Naive thymus-derived CD4-positive, alpha-beta T cell (primary cell): ENCODE results near the gene PTPRJ. TPM values are rescaled to one million over a fixed set of nuclear protein-coding genes. Genes with fewer than 3 reads are reported as not detected.
A peak's percentile ranks its signal among the peaks of the same experiment; 100 is the strongest.

Source experiments
- ATAC-seq: fragments of 150-1000 bp; cut with Tn5 transposase; 2 replicates; pipeline ENCODE4 v1.10.0; 2021; ENCODE audit warnings: mild to moderate bottlenecking, moderate library complexity
- CTCF ChIA-PET: fragments of 350-600 bp; sonication (Branson Sonifier 250); formaldehyde crosslinking; loops from one replicate; lab custom pipeline; 2021; ENCODE audit warnings: antibody characterized with exemption; lab: Charles Lee
- POLR2A ChIA-PET: fragments of 350-600 bp; sonication (Branson Sonifier 250); formaldehyde crosslinking; loops from one replicate; lab custom pipeline; 2021; ENCODE audit warnings: antibody characterized with exemption, inconsistent platforms; lab: Charles Lee
- DNase-seq, 9 donors: peaks; one replicate each; pipeline versions ENCODE4 v3.0.0 to v3.0.0-alpha.2; 2020 to 2022; ENCODE audit warnings: mixed read lengths in 1 of 9
- H3K27ac ChIP-seq: one replicate; pipeline ENCODE4 v1.7.0; 2013; ENCODE audit warnings: mild to moderate bottlenecking, low read depth, low read length, moderate library complexity
- H3K27me3 ChIP-seq, 2 donors: one replicate each; pipeline ENCODE4 v1.7.0; 2013; ENCODE audit warnings: low read length in 2 of 2, mild to moderate bottlenecking in 2 of 2, moderate library complexity in 2 of 2; ENCODE audit not compliant: control insufficient read depth in 2 of 2, insufficient read depth in 2 of 2
- H3K36me3 ChIP-seq, 3 experiments: 1 replicate in 2 of 3; 2 replicates in 1 of 3; pipeline ENCODE4 v1.7.0; 2013; ENCODE audit warnings: low read length in 3 of 3, mild to moderate bottlenecking in 3 of 3, moderate library complexity in 1 of 3; ENCODE audit not compliant: insufficient read depth in 3 of 3, control insufficient read depth in 2 of 3
- H3K4me1 ChIP-seq, 2 donors: one replicate each; pipeline ENCODE4 v1.7.0; 2013; ENCODE audit warnings: low read length in 2 of 2, mild to moderate bottlenecking in 2 of 2, moderate library complexity in 1 of 2; ENCODE audit not compliant: control insufficient read depth in 2 of 2, insufficient read depth in 2 of 2
- H3K4me3 ChIP-seq: 2 replicates; pipeline ENCODE4 v1.7.0; 2013; ENCODE audit warnings: mild to moderate bottlenecking, low read length
- H3K9me3 ChIP-seq, 3 experiments: 1 replicate in 2 of 3; 2 replicates in 1 of 3; pipeline ENCODE4 v1.7.0; 2013; ENCODE audit warnings: low read length in 3 of 3; ENCODE audit not compliant: control insufficient read depth in 2 of 3
- H3K27ac Mint-ChIP-seq, 9 donors: one replicate each; pipeline ENCODE4 v1.8.0; 2020 to 2022; ENCODE audit warnings: mixed read lengths in 9 of 9, mild to moderate bottlenecking in 8 of 9, moderate library complexity in 5 of 9, inconsistent platforms in 2 of 9
- H3K27me3 Mint-ChIP-seq, 5 donors: one replicate each; pipeline ENCODE4 v1.8.0; 2021 to 2022; ENCODE audit warnings: mixed read lengths in 5 of 5, mild to moderate bottlenecking in 1 of 5
- H3K36me3 Mint-ChIP-seq, 5 donors: one replicate each; pipeline ENCODE4 v1.8.0; 2020 to 2022; ENCODE audit warnings: mixed read lengths in 5 of 5, mild to moderate bottlenecking in 3 of 5, inconsistent platforms in 1 of 5
- H3K4me1 Mint-ChIP-seq, 7 donors: one replicate each; pipeline ENCODE4 v1.8.0; 2020 to 2022; ENCODE audit warnings: mixed read lengths in 7 of 7, mild to moderate bottlenecking in 3 of 7, inconsistent platforms in 1 of 7
- H3K4me3 Mint-ChIP-seq, 10 donors: one replicate each; pipeline ENCODE4 v1.8.0; 2020 to 2022; ENCODE audit warnings: mild to moderate bottlenecking in 10 of 10, mixed read lengths in 10 of 10, moderate library complexity in 6 of 10, inconsistent platforms in 2 of 10
- H3K9me3 Mint-ChIP-seq, 11 donors: one replicate each; pipeline ENCODE4 v1.8.0; 2020 to 2022; ENCODE audit warnings: mixed read lengths in 11 of 11, mild to moderate bottlenecking in 4 of 11, inconsistent platforms in 1 of 11, moderate library complexity in 1 of 11
- intact Hi-C, 2 donors: fragments of 100-400 bp; cut with micrococcal nuclease; formaldehyde crosslinking; loops; one replicate each; pipeline ENCODE4 v1.15.1; 2023
- polyA plus RNA-seq, 2 donors: library from polyadenylated mRNA; unstranded; fragments of 300-500 nt; fragmentation: Illumina TruSeq; gene quantifications; one replicate each; pipeline ENCODE4 v1.2.3, GENCODE V29; 2021
- total RNA-seq, 6 experiments: library from RNA in 5 of 6; stranded (reverse) in 5 of 6; gene quantifications; 1 replicate in 5 of 6; 2 replicates in 1 of 6; pipeline ENCODE4 v1.2.3 and lab custom pipeline; 2021 to 2026

The PTPRJ gene
- total and polyA plus RNA-seq, 7 experiments from 2014 or later, result 7.0 to 82.3 (median 46.7) TPM

DNA sequence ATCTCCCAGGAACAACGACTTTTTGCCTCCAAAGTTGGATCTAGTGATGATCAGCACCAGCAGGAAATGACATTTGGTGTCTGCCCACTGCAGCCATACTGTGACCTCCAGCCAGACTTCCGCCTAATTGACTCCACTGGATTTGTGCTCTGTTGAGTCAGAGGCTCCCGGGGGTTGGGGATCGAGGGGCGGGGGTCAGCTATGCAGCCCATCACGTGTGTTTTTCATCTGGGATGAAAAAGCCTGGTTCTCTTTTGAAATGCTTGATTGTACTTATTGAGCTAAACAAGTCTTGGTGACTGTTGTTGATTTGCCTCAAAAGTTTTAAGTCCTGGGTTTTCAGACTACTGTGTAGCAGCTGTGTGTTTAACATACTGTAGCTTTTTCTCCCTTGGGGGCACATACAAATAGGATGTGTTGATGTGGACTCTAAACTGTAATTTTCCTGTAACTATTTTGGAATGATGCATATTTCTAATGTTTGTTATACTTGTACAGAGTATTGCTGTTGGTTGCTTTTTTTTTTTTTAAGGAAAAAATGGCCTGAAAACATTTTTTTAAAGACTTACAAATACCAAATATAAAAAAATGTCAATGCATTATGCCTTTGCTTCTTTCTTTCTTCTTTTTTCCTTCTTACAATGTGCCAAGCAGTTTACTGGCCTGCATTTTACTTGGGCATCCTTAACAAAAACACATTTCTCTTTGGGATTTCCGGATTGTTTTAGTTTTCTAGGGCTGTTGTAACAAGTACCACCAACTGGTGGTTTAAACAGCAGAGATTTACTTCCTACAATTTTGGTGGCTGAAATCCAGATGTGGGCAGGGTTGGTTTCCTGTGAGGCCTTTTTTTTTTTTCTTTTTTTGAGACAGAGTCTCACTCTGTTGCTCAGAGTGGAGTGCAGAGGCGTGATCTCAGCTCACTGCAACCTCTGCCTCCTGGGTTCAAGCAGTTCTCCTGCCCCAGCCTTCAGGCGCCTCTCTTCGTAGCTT is 190.2 kb downstream of the PTPRJ start:
- Mint-ChIP-seq H3K27ac (peak overlapping the region in 7 of 9 donors; percentile 51 to 87 (median 81)), H3K4me1 (peaks cover 23 to 43% (median 34%) of the 10 kb centered on the region in 7 donors), H3K4me3 (peak overlapping the region in 2 of 10 donors; percentile 18 to 21), H3K36me3 (peaks cover 0 to 27% (median 22%) of the 10 kb centered on the region in 5 donors), H3K27me3 (no peaks in the 10 kb centered on the region), H3K9me3 (peaks cover 0 to 2% (median 0%) of the 10 kb centered on the region in 11 donors)
- ATAC-seq (no peak), DNase-seq (peak in 3 of 9 donors; percentile 6 to 13 (median 8))
- Histone ChIP-seq H3K4me3 (no peak overlapping the region), H3K9me3 (no peaks in the 10 kb centered on the region), H3K4me1 (peaks cover 0 to 4% of the 10 kb centered on the region in 2 donors), H3K27me3 (no peaks in the 10 kb centered on the region), H3K27ac (no peak overlapping the region), H3K36me3 (peaks cover 0 to 26% (median 6%) of the 10 kb centered on the region in 3 experiments)
- intact Hi-C loops, result loop anchor here (5.0 to 10.0 kb wide), 2 partner anchors 1357 to 1824 kb away; no protein-coding TSS in a partner anchor
- CTCF ChIA-PET, result interaction anchor here (0.7 kb wide), 2 partner anchors 107 to 1783 kb away, joined by 3 read pairs; no protein-coding TSS in a partner anchor
- POLR2A ChIA-PET, result interaction anchor here (0.6 kb wide), 1 partner anchor 397 kb away, joined by 4 read pairs; no protein-coding TSS in a partner anchor

DNA sequence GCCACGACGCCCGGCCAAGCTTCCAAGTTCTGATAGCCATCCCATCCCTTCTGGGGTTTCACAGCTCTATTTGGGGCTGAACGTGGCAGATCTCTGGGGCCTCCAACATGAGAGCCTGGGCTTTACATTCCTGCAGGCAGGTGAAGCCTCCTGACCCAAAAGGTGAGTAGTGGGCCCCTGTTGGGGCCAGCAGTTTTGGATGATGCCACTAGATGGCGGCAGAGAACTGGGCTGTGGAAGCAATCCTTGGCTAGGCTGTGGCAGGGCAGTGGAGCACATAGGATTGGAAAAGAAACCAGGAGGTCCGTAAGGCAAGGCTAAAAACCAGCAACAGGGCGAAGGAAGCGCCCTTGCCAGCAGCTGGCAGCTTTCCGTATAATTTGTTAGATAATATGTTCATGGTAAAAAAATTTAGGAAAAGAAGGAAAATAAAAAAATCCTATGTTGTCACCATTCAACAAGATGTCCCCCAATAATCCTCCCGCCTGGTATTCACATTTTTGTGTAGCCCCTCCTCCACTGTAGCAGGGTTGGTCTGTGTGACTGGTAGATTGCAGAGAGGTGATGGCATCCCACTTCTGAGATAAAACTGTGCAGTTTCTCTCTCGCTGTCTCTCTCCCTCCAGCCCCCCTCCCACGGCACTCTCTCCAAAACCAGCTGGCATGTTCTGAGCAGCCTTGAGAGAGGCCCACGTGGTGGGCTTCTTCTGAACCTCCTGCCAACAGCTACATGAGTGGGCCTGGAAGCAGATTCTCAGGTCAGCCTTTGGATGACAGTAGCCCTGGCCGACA is 192.7 kb downstream of the PTPRJ start:
- POLR2A ChIA-PET, result no interaction called here
- H3K27ac Mint-ChIP-seq, result peak overlapping the region in 4 of 9 donors; percentile 26 to 63 (median 46)
- DNase-seq, result peak; percentile 27 to 68 (median 49)
- no peak overlapping the region for H3K27ac ChIP-seq
- H3K9me3 Mint-ChIP-seq, result peaks cover 0 to 2% (median 0%) of the 10 kb centered on the region in 11 donors
- intact Hi-C loops, result loop anchor here (1.0 to 10.0 kb wide), 4 partner anchors 134 to 1822 kb away; partner anchors contain the start of gene OR4S1 (in 1 of the 2)
- peaks cover 0 to 4% of the 10 kb centered on the region in 2 donors for H3K4me1 ChIP-seq
- no peaks in the 10 kb centered on the region for H3K9me3 ChIP-seq
- CTCF ChIA-PET, result interaction anchor here (0.6 to 1.6 kb wide), 4 partner anchors 8 to 1332 kb away, joined by 3 to 4 read pairs (median 3); no protein-coding TSS in a partner anchor
- peak; percentile 80 for ATAC-seq
- H3K27me3 ChIP-seq, result no peaks in the 10 kb centered on the region
- H3K27me3 Mint-ChIP-seq, result no peaks in the 10 kb centered on the region
- peaks cover 0 to 7% (median 0%) of the 10 kb centered on the region in 3 experiments for H3K36me3 ChIP-seq
- H3K4me3 Mint-ChIP-seq, result peak overlapping the region in 1 of 10 donors; percentile 35
- peaks cover 23 to 43% (median 35%) of the 10 kb centered on the region in 7 donors for H3K4me1 Mint-ChIP-seq
- no peak overlapping the region for H3K4me3 ChIP-seq
- H3K36me3 Mint-ChIP-seq, result peaks cover 0 to 9% (median 6%) of the 10 kb centered on the region in 5 donors

DNA sequence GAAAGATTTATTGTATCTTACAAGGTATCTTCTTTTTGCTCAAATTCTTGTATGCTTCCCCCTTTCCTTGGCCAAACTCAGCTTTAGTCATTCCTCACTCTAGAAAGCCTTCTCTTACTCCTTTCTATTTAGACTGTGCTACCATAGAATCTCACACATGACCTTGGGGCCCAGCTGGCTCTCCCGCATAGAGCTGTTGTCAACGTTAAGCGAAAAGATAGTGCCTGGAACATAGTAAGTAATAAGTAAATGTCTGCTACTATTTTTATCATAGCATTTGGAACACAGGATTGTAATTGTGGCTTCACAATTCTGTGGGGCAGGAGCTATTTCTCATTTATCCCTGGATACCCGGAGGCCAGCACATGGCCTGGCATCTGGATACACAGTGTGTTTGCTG is 197.3 kb downstream of the PTPRJ start:
- Histone ChIP-seq H3K4me1 (no peaks in the 10 kb centered on the region), H3K36me3 (no peaks in the 10 kb centered on the region), H3K27me3 (no peaks in the 10 kb centered on the region), H3K4me3 (no peak overlapping the region), H3K9me3 (no peaks in the 10 kb centered on the region), H3K27ac (no peak overlapping the region)
- POLR2A ChIA-PET, result no interaction called here
- H3K27ac Mint-ChIP-seq, result peak overlapping the region in 1 of 9 donors; percentile 21
- DNase-seq (no peak), ATAC-seq (no peak)
- no peak overlapping the region for H3K4me3 Mint-ChIP-seq
- intact Hi-C loops, result loop anchor here in 1 of 2 donors (10.0 kb wide), 1 partner anchor 1817 kb away; no protein-coding TSS in a partner anchor
- peaks cover 0 to 3% (median 0%) of the 10 kb centered on the region in 5 donors for H3K36me3 Mint-ChIP-seq
- CTCF ChIA-PET, result no interaction called here
- H3K4me1 Mint-ChIP-seq, result peaks cover 5 to 15% (median 9%) of the 10 kb centered on the region in 7 donors
- no peaks in the 10 kb centered on the region for H3K9me3 Mint-ChIP-seq
- peaks cover 0 to 7% (median 0%) of the 10 kb centered on the region in 5 donors for H3K27me3 Mint-ChIP-seq

DNA sequence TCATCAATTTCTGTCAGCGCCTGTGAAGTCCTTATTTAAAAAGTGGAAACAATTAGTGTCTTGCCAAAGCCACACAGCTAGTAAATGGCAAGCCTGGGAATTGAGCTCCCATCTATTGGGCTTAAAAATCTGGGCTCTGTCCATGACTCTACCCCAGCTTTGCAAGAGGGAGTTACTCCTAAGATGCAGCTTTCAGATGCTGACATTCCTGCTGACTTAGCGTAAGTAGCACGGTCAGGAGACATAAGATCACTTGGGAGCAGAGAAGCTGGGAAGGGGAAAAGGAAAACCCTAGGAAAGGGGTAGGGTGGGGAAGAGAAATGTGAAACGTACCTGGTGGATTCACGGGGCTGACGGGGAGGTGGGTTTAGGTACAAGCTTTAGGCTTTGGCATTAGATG is 200.3 kb downstream of the PTPRJ start:
- Histone ChIP-seq H3K9me3 (no peaks in the 10 kb centered on the region), H3K27me3 (no peaks in the 10 kb centered on the region), H3K36me3 (no peaks in the 10 kb centered on the region), H3K27ac (no peak overlapping the region), H3K4me3 (no peak overlapping the region), H3K4me1 (no peaks in the 10 kb centered on the region)
- H3K4me1 Mint-ChIP-seq, result peaks cover 0 to 5% (median 0%) of the 10 kb centered on the region in 7 donors
- H3K36me3 Mint-ChIP-seq, result peaks cover 0 to 2% (median 0%) of the 10 kb centered on the region in 5 donors
- H3K27ac Mint-ChIP-seq, result no peak overlapping the region
- H3K4me3 Mint-ChIP-seq, result no peak overlapping the region
- intact Hi-C loops, result no loop called here
- CTCF ChIA-PET, result no interaction called here
- DNase-seq (no peak), ATAC-seq (no peak)
- peaks cover 0 to 5% (median 0%) of the 10 kb centered on the region in 11 donors for H3K9me3 Mint-ChIP-seq
- H3K27me3 Mint-ChIP-seq, result peaks cover 0 to 7% (median 0%) of the 10 kb centered on the region in 5 donors
- POLR2A ChIA-PET, result no interaction called here

DNA sequence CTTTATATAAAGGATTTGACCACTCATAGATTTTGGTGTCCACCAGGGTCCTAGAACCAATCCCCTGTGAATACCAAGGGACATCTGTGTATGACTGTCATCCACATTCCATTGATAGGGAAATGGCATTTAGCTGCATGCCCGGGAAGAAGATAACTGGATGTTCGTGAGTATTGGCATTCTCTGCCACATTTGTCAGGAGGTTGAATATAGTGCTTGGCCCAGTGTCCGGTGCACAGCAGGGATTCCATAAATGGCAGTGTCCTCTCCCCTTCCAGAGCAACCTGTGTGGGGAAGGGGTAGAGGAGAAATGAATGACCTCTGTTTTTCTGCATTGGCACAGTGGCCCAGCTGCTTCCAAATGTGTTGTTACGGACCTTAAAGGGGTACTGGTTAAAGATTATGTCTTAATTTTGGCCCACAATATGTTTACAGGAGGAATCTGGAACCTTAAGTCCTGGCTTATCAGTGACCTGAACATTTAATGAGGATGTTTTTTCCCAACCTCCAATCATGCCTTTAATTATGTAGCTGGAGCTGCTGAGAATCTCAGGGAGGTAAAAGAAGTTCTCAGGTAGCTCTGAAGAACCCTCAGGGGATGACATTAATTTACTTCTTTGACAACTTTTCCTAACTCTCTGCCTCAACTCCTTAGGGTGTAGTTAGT is 202.6 kb downstream of the PTPRJ start:
- no peaks in the 10 kb centered on the region for H3K9me3 ChIP-seq
- no peaks in the 10 kb centered on the region for H3K36me3 ChIP-seq
- ATAC-seq (no peak), DNase-seq (no peak)
- H3K36me3 Mint-ChIP-seq, result peaks cover 0 to 8% (median 0%) of the 10 kb centered on the region in 5 donors
- POLR2A ChIA-PET, result interaction anchor here (0.5 kb wide), 1 partner anchor 119 kb away, joined by 5 read pairs; no protein-coding TSS in a partner anchor
- no peak overlapping the region for H3K4me3 Mint-ChIP-seq
- H3K27me3 ChIP-seq, result no peaks in the 10 kb centered on the region
- H3K27ac ChIP-seq, result no peak overlapping the region
- H3K4me3 ChIP-seq, result no peak overlapping the region
- H3K27me3 Mint-ChIP-seq, result peaks cover 0 to 7% (median 0%) of the 10 kb centered on the region in 5 donors
- H3K9me3 Mint-ChIP-seq, result peaks cover 0 to 13% (median 0%) of the 10 kb centered on the region in 11 donors
- CTCF ChIA-PET, result no interaction called here
- no peaks in the 10 kb centered on the region for H3K4me1 Mint-ChIP-seq
- H3K27ac Mint-ChIP-seq, result peak overlapping the region in 2 of 9 donors; percentile 21 to 22
- no peaks in the 10 kb centered on the region for H3K4me1 ChIP-seq
- intact Hi-C loops, result no loop called here
